Hindlimb muscle (tissue), 1 donor: ENCODE data around the gene TMED6. TPM values are rescaled to one million over a fixed set of nuclear protein-coding genes. Genes with fewer than 3 reads are reported as not detected.
"Not testable (repeated sequence)": the region's sequence is repeated elsewhere in the genome, so short reads cannot be mapped to it uniquely, and the experiment has no call there.

Experiments
- DNase-seq: peaks from one replicate; pipeline ENCODE4 v3.0.0-alpha.2; 2013
- polyA plus RNA-seq: library from polyadenylated mRNA; unstranded; fragments of 120-200 nt; gene quantifications from one replicate; pipeline ENCODE4 v1.2.1, GENCODE V29; 2013; ENCODE audit not compliant: insufficient read length

The TMED6 gene
- 1.5 TPM for polyA plus RNA-seq

DNA sequence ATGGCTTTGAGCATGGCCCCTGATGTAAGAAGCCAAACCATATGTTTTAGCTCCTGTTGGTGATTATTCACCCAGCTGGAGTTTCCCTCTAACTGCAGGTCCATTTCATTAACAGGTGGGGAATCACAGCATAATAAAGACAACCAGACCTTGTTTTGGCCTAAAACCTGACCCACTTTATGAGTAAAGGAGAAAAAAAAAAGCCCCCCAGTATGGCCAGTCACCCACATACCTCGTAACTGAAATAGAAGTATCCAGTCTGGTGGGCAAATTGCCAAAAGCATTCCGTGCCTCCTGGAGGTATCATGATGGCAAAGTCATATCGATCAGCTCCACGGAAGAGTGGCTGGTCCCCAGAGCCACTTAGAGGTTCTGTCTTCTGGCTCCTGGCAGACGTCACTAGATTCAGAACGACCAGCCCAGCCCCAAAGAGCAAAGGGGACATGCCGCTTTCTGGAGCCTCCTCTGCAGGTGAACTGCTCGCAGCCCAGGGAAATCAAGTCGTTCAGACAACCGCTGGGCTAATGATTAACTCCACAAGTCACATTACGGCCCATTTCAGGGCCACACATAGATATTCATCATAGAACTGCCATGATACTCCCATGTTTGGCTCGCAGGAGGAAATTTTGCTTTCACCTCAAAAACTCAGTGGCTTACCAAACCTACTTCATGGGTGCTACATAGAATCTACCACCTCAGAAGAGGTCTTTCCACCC is at the start of gene TMED6:
TMED6 (minus strand) TSS at position 478 of the 719 bp plus-strand sequence; CDS start at position 445, 33 bp downstream.
- no peak for DNase-seq

DNA sequence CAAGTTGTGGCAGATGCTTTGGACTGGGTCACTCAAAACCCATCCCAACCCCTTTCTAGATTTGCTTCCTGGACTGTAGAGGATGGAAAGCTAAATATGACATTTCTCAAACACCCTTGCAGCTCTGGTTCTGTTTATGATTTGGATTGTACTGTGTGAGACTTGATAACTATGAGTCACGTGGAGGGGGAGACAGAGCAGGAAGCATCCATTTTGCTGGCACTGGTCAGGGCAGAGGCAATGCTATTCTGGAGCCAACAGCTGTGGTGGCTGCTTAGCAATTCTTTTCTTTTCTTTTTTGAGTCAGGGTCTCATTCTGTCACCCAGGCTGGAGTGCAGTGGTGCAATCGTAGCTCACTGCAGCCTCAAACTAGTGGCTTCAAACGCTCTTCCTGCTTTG is 47.8 kb upstream of the TMED6 start:
- no peak for DNase-seq

DNA sequence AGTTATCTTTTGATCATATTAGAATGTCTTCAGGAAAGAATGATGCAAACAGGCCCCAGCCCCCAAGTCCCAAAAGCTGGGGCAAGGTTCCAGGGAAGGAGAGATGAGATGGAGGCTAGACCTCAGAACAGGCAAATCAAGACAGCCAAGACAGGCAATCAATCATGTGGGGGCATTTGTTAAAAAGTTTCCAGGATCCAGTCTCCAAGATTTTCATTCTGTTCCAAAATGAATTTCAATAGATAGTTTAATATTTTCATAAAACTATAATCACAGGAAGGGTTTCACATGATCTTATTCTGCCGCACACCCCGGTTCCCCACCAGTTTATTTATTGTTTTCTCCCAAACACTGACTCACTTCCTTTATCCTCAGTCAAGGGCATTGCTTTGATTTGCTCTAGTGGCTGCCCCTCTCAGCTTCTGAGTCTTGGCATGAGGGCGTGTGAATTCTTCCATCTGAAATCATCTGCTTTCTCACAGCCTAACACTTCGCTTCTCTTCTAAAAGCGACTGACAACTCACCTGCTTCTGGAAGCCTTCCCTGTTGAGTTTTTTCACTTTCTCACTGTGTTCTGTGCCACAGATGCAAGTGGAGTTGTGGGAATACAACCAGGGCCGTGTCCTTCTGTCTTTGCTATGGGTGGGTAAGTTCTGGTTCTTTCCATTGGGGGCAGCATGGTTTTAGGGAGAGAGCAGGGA is 46.4 kb upstream of the TMED6 start:
- DNase-seq = no peak

DNA sequence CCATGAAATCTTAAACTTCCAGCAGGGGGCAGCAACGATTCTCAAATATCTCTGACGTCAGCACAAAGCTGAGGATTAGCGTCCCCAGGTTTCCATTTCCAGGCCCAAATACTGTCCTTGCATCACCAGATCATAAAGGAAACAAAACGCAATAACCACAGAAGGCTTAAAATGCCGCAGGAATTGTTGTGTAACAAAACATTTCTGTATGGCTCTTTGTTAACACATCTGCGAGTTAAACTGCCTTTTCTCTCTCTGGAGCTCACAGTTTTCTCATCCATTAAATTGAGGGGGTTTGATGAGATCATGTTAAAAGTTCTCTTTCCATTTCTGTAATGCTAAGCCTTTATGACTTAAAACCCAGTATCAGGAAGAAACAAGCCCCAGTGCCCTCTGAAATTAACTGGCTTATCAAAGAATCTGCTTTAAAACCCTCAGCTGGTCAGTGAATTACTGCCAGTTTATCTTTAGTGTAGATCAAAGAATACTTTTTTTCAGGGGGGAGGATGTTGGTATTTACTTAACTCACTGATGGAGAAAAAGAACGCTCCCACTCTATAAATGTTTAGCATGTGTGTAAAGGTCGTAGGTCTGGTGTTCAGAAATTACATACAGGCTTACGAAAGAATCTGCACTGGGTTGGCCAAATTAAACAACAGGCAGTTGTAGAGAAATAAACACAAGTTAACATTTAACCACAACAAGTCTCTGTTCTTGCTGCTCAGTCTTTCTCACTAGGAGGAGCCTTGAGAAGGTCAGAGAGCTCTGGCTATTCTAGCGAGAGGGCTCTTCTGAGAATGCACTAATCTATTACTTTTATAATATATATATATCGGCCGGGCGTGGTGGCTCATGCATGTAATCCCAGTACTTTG is 44.8 kb upstream of the TMED6 start:
- DNase-seq = peak; percentile 84

DNA sequence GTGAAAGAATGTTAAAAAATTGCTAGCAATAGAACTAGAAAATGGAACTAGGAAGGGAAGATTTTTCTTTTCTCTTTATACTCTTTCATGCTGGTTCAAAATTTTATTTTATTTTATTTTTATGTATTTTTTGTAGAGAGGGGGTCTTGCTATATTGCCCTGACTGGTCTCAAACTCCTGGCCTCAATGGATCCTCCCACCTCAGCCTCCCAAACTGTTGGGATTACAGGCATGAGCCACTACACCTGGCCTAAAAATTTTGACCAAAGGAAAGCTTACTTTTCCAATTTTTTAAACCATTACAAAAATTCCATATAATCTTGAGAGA is 44.2 kb upstream of the TMED6 start:
- no peak for DNase-seq

DNA sequence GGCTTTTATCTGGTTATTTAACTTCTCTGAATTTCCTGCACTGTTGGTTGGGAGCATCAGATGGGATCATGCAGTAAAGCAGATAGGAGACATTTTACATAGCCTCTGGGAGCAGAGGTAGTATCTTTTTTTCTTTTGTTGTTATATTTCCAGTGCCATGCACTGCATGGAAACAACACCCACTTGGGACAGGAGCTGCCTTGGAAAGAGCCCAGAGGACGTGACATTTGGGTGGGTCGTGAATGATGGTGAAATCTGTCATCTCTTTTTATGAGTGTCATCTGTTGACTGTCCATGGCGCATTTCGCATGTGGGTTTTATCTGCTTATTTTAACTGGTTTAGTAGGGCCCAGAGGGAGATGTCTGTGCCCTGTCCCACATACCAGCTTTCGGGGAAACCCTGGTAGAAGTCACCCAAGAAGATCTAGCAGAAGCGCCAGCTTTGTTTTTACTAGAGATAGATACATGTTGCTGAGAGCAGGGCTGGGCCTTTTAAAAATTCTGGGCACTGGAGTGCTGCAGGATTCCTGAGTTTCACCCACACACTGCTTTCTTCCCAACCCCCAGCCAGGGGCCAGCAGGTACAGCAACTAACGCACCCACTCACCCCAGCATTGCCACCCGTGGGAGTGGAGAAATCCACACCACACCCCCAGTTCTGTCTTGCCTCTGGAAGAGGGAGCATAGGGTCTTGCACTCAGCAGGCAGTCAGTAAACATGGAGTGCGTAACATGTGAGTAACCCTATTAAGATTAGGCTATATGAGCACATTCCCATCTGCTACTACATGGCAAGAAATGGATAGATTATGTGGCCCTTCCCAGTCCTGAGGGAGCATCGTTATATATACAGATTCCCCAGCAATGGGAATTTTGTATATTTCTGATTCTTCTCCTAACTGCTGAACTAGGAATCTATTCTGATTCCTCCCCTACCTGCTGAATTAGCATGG is 42.6 kb upstream of the TMED6 start:
- no peak for DNase-seq

DNA sequence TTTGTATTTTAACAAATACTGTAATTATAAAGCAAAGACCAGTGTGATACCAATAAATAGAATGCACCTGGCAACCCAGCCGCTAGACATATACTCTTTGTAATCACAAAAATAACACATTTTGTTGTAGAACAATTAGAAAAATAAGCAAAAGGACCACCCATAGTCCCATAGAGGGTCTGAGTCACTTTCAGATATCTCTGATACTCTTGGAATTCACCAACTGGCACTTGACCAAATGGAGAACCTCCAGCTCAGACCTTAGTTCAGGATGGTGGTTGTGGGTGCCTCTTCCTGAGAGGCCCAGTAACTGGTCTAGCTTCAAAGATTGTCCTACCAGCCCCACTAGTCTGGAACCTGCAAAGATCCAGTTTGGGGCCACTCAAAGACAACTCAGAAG is 35.0 kb upstream of the TMED6 start:
- no peak for DNase-seq

DNA sequence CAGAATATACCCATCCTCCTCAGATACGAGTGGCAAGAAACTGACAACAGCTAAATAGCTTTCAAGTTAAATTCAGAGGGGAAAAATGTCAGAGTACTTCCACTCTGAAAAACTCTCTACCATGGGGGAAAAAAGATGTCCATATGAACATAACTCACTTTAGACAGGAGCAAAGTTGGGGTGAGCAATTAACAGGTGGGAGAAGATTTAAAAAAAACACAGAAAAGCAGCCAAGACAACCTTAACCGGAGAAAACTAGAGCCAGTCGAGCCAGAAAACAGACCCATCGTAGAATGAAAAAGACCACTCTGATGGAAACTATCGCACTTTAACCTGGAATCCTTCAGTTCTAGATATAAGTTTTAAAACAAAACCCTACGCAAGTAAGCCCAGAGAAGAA is 33.4 kb upstream of the TMED6 start:
- DNase-seq = no peak

DNA sequence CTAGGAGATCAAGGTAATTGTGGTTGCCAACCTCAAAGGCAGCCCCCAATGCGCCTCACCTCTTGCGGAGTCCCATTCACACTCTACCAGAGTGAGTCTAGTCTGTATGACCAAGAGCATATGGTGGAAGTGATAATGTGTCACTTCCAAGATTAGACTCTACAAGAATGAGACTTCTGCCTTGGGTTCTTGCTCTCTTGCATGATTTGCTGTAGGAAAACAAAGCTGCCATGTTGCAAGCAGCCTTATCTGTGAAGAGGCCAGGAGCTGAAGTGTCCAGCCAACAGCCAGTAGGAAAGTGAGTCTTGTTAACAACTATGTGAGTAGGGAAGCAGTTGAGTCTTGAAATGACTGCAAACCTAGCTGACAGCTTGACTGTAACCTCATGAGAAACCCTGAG is 30.8 kb upstream of the TMED6 start:
- DNase-seq = no peak

DNA sequence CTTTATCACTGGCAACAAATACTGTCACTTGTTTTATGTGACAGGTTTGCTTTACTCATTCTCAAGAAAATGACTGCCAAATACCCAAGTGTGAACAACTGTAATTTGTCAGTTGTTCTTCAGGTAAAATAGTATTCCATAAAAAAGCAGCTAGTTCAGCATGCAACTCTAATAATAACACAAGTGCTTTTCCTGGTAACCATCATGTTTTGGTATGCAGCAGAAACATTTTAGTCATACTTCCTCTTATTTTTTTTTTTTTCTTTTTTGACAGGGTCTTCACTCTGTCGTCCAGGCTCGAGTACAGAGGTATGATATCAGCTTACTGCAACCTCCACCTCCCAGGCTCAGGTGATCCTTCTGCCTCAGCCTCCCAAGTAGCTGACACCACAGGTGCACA is 29.6 kb upstream of the TMED6 start:
- no peak for DNase-seq

DNA sequence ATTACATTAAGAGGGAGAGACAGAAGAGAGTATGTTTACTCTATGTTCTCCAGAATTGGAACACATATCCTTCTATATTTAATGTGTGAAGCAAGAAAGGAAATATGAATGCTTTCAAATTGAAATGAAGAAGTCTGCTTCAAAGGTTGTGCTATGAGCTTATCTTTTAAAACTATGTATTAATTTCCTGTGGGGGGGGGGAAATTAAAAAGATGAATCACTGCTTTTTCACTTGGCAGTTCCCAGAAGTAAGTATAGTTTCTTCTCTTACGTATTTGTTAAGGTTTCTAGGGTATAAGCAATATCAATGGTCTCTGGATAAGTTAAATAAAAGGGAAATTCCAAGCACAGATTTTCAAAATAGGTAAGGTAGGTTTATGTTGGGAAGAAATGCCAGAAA is 27.2 kb upstream of the TMED6 start:
- DNase-seq = no peak

DNA sequence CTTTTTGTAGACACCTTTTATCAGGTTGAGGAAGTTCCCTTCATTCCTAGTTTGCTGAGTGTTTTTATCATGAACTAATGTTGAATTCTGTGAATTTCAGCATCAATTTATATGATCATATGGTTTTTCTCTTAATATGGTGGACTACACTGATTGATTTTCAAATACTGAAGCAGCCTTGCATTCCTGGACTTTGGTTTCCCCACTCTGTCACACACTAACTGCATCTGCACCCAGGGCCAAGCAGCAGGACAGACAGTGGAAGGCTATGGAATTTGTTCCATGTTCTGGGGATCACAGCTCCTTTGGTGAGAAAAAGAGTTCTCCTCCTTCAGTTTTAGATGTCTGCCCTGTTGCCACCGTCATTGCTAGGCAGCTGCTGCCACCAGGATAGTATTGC is 26.4 kb upstream of the TMED6 start:
- DNase-seq = no peak

DNA sequence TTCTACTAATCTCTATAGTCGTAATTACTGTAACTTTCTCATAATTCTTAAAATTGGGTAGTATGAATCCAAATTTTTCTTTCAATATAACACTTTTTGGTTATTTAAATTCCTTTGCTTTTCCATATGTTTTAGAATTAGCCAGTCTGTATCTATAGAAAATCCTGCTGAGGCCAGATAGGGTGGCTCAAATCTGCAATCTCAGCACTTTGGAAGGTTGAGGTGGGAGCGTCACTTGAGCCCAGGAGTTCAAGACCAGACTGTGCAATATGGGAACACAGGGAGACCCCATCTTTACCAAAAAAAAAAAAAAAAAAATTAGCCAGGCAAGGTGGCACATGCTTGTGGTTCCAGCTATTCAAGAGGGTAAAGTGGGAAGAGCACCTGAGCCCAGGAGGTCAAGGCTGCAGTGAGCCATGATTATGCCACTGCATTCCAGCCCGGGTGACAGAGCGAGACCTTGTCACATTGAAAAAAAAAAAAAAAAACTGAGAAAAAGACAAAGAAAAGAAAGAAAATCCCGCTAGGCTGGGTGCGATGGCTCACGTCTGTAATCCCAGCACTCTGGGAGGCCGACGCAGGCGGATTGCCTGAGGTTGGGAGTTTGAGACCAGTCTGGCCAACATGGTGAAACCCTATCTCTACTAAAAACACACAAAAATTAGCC is 24.9 kb upstream of the TMED6 start:
- DNase-seq = no peak

DNA sequence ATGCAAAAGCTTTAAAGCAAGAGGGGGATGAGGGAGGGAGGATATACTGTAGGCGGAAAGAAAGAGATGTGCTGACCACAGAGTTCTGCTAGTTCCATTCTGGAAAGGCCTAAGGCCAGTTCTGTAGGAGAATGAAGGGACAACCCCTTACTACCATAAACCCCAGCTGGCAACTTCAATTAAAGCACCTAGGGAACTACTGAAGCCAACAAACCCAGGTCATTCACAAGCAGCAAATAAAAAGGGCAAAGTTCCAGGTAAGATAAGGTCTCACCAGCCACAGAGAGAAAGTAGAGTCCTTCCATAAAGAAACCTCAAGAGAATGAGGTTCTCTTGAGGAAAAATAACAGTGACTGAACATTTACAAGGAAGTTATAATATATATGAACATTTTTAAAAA is 21.4 kb upstream of the TMED6 start:
- no peak for DNase-seq

DNA sequence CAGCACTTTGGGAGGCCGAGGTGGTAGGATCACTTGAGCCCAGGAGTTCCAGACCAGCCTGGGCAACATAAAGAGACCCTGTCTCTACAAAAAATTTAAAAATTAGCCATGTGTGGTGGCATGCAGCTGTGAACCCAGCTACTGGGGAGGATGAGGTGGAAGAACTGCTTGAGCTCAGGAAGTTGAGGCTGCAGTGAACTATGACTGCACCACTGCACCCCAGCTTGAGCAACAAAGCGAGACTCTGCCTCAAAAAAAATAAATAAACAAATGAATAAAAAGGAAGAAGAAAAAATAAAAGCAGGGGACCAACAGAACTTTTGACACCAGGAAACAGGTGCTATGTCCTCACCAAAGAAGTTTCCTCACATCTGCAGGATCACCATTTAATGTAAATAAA is 20.0 kb upstream of the TMED6 start:
- no peak for DNase-seq

DNA sequence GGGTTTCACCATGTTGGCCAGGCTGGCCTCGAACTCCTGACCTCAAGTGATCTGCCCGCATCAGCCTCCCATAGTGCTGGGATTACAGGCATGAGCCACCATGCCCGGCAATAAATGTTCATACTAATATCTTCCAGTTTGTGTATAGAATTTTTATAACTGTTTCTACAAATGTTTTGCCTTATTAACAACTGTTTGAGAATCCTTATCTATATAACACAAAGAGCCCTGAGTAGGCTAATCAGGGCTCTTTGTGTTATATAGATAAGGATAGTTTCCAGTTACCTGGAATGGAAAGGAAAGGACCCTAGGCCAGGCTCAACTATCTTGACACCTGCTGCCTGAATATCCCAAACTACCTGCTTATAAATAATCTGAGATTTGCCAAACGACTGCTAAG is 17.3 kb upstream of the TMED6 start:
- no peak for DNase-seq

DNA sequence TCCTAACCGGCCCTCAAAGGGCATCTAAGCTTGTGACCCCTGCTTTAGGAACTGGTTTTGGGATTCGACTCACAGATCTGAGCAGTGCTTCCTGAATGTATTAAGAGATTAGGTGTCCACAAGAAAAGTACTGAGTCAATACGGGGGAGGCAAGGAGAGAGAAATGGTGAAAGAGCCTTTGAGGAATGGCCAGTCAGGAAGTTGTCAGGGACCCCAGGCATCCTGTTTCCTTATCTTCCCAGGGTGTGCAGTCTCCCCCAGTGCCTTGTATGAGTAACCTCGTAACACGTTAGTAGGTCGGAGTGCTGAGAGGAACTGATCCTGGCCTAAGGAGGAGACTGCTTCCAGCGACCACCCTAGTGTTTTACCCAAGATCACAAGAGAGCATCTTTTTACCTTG is 16.4 kb upstream of the TMED6 start:
- DNase-seq = no peak

DNA sequence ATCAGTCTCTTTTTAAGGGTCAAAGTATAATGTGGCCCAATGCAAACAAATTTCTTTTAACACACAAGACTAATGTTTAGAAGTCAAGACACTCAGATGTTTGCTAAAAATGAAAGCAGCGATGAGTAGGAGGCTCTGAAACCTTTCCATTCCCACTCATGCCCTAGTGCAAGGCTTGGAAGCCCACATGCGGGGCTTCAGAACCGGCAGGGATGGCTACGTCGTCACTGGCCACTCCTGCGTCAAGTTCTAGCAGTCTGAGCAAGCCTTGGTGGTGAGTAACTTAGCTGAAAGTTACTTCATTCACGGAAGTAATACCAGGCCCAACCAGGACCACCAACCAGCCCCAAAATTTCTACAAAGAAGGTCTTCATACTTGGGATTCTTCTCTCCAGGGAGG is 14.8 kb upstream of the TMED6 start:
- no peak for DNase-seq

DNA sequence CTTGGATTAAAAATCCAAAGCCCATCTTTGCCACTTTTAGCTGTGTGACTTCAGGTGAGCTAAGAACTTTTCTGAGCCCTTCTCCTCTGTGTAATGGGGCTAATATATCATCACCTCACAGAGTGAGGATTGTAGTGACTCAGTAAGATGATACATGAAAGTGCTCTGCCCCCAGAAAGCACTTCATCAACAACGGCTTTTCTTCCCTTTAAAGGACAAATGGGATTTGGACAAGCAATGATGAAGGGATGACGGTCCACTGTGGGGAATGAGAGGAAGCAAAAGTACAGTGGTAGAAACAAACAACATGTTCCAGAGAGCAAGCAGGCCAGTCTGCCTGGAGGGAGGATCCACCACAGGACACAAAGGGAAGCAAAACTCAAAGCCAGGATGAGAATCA is 14.3 kb upstream of the TMED6 start:
- no peak for DNase-seq

DNA sequence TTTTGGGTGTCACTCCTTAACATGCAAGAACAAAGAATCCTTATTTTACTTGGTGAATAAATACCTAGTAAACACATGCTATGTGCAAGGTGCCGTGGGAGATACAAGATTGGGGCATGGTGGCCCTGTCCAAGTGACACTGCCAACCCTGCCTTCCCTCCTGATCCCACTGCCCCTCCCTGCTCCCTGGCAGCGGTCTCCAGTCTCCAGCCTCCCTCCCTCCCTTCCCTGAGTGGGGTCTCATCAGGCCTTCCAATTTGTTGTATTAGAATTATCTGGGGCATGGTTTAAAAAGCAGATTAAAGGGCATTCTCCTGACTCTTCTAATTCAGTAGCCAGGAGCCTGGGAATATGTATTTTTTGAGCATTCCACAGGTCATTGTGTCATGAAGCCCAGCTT is 12.5 kb upstream of the TMED6 start:
- DNase-seq = no peak

DNA sequence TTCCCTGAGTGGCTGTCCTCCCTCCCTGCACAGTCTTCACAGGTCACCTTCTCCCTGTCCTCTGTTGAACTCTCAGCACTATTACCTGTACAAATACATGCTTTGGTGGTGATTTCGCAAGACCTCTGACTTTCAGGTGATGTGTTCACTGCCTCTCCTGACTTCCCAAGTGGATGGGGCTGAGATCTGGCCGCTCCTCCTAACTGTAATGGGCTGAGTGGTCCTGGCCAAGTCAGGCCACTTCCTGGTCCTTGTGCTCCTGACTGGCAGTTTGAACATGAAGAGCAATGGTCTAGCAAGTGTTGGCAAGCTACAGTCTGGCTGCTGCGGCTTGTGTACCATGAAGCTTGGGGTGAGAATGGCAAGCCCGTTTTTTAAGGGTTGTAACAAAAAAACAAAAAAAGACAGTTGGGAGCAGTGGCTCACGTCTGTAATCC is 11.7 kb upstream of the TMED6 start:
- no peak for DNase-seq

DNA sequence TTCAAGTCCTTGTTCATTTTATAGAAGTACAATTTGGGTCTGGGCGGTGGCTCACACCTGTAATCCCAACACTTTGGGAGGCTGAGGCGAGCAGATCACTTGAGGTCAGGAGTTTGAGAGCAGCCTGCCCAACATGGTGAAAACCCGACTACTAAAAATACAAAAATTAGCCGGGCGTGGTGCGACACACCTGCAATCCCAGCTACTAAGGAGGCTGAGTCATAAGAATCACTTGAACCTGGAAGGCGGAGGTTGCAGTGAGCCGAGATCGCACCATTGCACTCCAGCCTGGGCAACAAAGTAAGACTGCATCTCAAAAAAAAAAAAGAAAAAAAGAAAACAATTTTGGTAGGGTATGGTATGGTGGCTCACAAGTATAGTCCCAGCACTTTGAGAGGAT is 8.5 kb upstream of the TMED6 start:
- DNase-seq = not testable (repeated sequence)
